HepG2 (cell line): ENCODE data around the gene SF3B2. TPM values are rescaled to one million over a fixed set of nuclear protein-coding genes. Genes with fewer than 3 reads are reported as not detected.

Source experiments
- ATF7 ChIP-seq, 2 experiments: fragments of 450-650 bp in 1 of 2; sonication (generic) in 1 of 2; formaldehyde crosslinking in 1 of 2; IDR thresholded peaks; 2 replicates each; pipeline versions ENCODE4 v1.4.0 to v1.6.1; 2016 to 2020; ENCODE audit warnings: antibody characterized with exemption in 1 of 2, mild to moderate bottlenecking in 1 of 2, missing genetic modification reagents in 1 of 2
- CCDC6 ChIP-seq: sonication (generic); formaldehyde crosslinking; IDR thresholded peaks from 2 replicates; pipeline ENCODE4 v1.8.1; 2022; ENCODE audit warnings: mild to moderate bottlenecking, missing genetic modification reagents, moderate library complexity
- DMTF1 ChIP-seq: sonication (generic); formaldehyde crosslinking; IDR thresholded peaks from 2 replicates; pipeline ENCODE4 v1.4.0; 2020; ENCODE audit warnings: mild to moderate bottlenecking, missing genetic modification reagents
- DRAP1 ChIP-seq: IDR thresholded peaks from 2 replicates; pipeline ENCODE4 v1.6.1; 2016; ENCODE audit warnings: missing genetic modification reagents, missing compliant biosample characterization
- ELF1 ChIP-seq: sonication (generic); formaldehyde crosslinking; IDR thresholded peaks from 2 replicates; pipeline ENCODE4 v1.4.0; 2020; ENCODE audit warnings: missing genetic modification reagents
- GRHL1 ChIP-seq: sonication (generic); formaldehyde crosslinking; conservative IDR thresholded peaks from 2 replicates; pipeline ENCODE4 v1.8.0; 2022; ENCODE audit warnings: missing genetic modification reagents
- HBP1 ChIP-seq: IDR thresholded peaks from 2 replicates; pipeline ENCODE4 v1.6.1; 2016; ENCODE audit warnings: low read depth, control low read depth
- HCFC1 ChIP-seq: fragments of 150-350 bp; IDR thresholded peaks from 2 replicates; pipeline ENCODE4 v1.6.1; 2014; ENCODE audit warnings: low read depth, low read length
- KAT8 ChIP-seq: IDR thresholded peaks from 2 replicates; pipeline ENCODE4 v1.6.1; 2016; ENCODE audit warnings: missing genetic modification reagents, missing compliant biosample characterization
- MEF2D ChIP-seq: sonication (generic); formaldehyde crosslinking; IDR thresholded peaks from 2 replicates; pipeline ENCODE4 v1.5.1; 2020; ENCODE audit warnings: mild to moderate bottlenecking, missing genetic modification reagents
- MEIS1 ChIP-seq: sonication (generic); formaldehyde crosslinking; IDR thresholded peaks from 2 replicates; pipeline ENCODE4 v1.9.0; 2021; ENCODE audit warnings: mild to moderate bottlenecking, missing genetic modification reagents, moderate library complexity, borderline replicate concordance
- MTF2 ChIP-seq: sonication (generic); formaldehyde crosslinking; IDR thresholded peaks from 2 replicates; pipeline ENCODE4 v1.5.0; 2020; ENCODE audit warnings: missing genetic modification reagents, borderline replicate concordance
- SAFB2 ChIP-seq: sonication (generic); formaldehyde crosslinking; IDR thresholded peaks from 2 replicates; pipeline ENCODE4 v1.5.1; 2020; ENCODE audit warnings: missing genetic modification reagents, low read depth, mild to moderate bottlenecking, borderline replicate concordance
- ZFP37 ChIP-seq: sonication (generic); formaldehyde crosslinking; IDR thresholded peaks from 2 replicates; pipeline ENCODE4 v1.4.0; 2020; ENCODE audit warnings: missing genetic modification reagents, borderline replicate concordance
- ZMAT3 ChIP-seq: sonication (generic); formaldehyde crosslinking; conservative IDR thresholded peaks from 2 replicates; pipeline ENCODE4 v1.7.0; 2021; ENCODE audit warnings: missing genetic modification reagents
- ZMYM4 ChIP-seq: sonication (generic); formaldehyde crosslinking; IDR thresholded peaks from 2 replicates; pipeline ENCODE4 v1.8.1; 2023; ENCODE audit warnings: mild to moderate bottlenecking, missing genetic modification reagents
- ZNF260 ChIP-seq: sonication (generic); formaldehyde crosslinking; IDR thresholded peaks from 2 replicates; pipeline ENCODE4 v1.4.0; 2020; ENCODE audit warnings: missing genetic modification reagents, low read depth, mild to moderate bottlenecking, borderline replicate concordance
- ZNF605 ChIP-seq: sonication (generic); formaldehyde crosslinking; IDR thresholded peaks from 2 replicates; pipeline ENCODE4 v1.8.0; 2022; ENCODE audit warnings: mild to moderate bottlenecking, missing genetic modification reagents
- ZNF749 ChIP-seq: sonication (generic); formaldehyde crosslinking; IDR thresholded peaks from 2 replicates; pipeline ENCODE4 v1.8.0; 2022; ENCODE audit warnings: mild to moderate bottlenecking, missing genetic modification reagents, moderate library complexity, borderline replicate concordance
- polyA plus RNA-seq, 8 experiments: library from polyadenylated mRNA; depleted of rRNA in 3 of 8; stranded (reverse) in 7 of 8; unstranded in 1 of 8; fragments of >200 nt; fragmentation: Illumina TruSeq in 4 of 8; extraction: Trizol in 4 of 8; gene quantifications; 2 replicates each; pipeline versions ENCODE4 v1.2.1 to v1.2.3, GENCODE V29; 2011 to 2016; ENCODE audit warnings: low read depth in 4 of 8, missing spikeins in 1 of 8, mixed read lengths in 1 of 8; ENCODE audit not compliant: insufficient read depth in 1 of 8
- total RNA-seq, 5 experiments: library from RNA; depleted of rRNA; stranded (reverse); fragments of >200 nt; fragmentation: Illumina TruSeq; extraction: Trizol; gene quantifications; 2 replicates each; pipeline ENCODE4 v1.2.3, GENCODE V29; 2016; ENCODE audit warnings: low read depth in 1 of 5

The SF3B2 gene
- total and polyA plus RNA-seq, 2 of the 13 experiments (the other 11 are each of a cell fraction or from before 2014, with no cell fraction given), result 70.4 to 153 TPM

- peak; percentile 100 for TF ChIP-seq ELF1 (CRISPR knock-in tag)
- peak; percentile 68 for TF ChIP-seq ZMAT3 (CRISPR knock-in tag)
- TF ChIP-seq SAFB2, result peak; percentile 86; the same call in 1 of the 2 replicates
- TF ChIP-seq ZNF749 (CRISPR knock-in tag), result 0 out of 2 replicates have a peak, but pooled peaks have one; percentile 54
- TF ChIP-seq DRAP1 (CRISPR knock-in tag), result peak; percentile 81
- peak; percentile 45 for TF ChIP-seq MEF2D
- peak; percentile 90 for TF ChIP-seq HCFC1
- no peak for TF ChIP-seq ZNF260
- peak; percentile 97 for TF ChIP-seq ZNF605
- TF ChIP-seq KAT8 (CRISPR knock-in tag), result peak; percentile 98
- TF ChIP-seq CCDC6 (CRISPR knock-in tag), result peak; percentile 29
- TF ChIP-seq MEIS1, result peak; percentile 73; the same call in 1 of the 2 replicates
- TF ChIP-seq HBP1, result peak; percentile 37; the same call in 1 of the 2 replicates
- TF ChIP-seq ATF7 (IDR thresholded peaks at IDR 0.05), result no peak
- TF ChIP-seq ATF7 (CRISPR knock-in tag; IDR thresholded peaks at IDR 0.05), result no peak
- peak; percentile 26; the same call in 1 of the 2 replicates for TF ChIP-seq DMTF1 (CRISPR knock-in tag)
- TF ChIP-seq MTF2, result peak; percentile 92; the same call in 1 of the 2 replicates
- TF ChIP-seq ZFP37 (CRISPR knock-in tag), result no peak
- TF ChIP-seq ZMYM4, result peak; percentile 70; the same call in 1 of the 2 replicates
- no peak for TF ChIP-seq GRHL1 (CRISPR knock-in tag)
These were observed at the start of gene SF3B2 (continued) for GRCh38 chr11:66051766-66052663.
